AG08395 (cell line): Measurements from ENCODE around the gene SLC4A5.

Source experiments
- DNase-seq: peaks from one replicate; pipeline ENCODE4 v3.0.0; 2012; ENCODE audit warnings: mixed read lengths, low spot score

The SLC4A5 gene, protein sequence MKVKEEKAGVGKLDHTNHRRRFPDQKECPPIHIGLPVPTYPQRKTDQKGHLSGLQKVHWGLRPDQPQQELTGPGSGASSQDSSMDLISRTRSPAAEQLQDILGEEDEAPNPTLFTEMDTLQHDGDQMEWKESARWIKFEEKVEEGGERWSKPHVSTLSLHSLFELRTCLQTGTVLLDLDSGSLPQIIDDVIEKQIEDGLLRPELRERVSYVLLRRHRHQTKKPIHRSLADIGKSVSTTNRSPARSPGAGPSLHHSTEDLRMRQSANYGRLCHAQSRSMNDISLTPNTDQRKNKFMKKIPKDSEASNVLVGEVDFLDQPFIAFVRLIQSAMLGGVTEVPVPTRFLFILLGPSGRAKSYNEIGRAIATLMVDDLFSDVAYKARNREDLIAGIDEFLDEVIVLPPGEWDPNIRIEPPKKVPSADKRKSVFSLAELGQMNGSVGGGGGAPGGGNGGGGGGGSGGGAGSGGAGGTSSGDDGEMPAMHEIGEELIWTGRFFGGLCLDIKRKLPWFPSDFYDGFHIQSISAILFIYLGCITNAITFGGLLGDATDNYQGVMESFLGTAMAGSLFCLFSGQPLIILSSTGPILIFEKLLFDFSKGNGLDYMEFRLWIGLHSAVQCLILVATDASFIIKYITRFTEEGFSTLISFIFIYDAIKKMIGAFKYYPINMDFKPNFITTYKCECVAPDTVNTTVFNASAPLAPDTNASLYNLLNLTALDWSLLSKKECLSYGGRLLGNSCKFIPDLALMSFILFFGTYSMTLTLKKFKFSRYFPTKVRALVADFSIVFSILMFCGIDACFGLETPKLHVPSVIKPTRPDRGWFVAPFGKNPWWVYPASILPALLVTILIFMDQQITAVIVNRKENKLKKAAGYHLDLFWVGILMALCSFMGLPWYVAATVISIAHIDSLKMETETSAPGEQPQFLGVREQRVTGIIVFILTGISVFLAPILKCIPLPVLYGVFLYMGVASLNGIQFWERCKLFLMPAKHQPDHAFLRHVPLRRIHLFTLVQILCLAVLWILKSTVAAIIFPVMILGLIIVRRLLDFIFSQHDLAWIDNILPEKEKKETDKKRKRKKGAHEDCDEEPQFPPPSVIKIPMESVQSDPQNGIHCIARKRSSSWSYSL

DNA sequence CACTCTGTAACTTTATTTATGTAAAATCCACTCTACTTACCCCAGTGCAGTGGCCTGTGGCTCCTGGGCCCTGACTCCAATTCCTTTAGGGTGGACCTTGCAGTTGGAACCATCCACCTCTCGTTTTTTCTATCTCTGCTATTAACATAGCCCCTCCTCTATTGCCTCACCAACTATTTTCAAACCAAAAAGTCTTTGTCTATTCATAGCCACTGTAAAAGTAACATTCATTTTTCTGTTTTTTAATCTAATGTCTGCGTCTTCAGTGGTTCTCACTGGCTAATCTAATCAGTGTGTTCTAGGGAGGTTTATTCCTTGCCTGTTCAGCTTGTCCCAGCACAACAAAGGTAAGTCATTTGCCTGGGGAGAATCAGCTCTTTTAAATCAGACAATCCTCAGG, at the start of gene SLC4A5:
Gene SLC4A5, minus strand, starts transcription at position 101 of the 400 bp plus-strand sequence. CDS start 28,393 bp downstream, outside the sequence.
- DNase-seq = no peak

DNA sequence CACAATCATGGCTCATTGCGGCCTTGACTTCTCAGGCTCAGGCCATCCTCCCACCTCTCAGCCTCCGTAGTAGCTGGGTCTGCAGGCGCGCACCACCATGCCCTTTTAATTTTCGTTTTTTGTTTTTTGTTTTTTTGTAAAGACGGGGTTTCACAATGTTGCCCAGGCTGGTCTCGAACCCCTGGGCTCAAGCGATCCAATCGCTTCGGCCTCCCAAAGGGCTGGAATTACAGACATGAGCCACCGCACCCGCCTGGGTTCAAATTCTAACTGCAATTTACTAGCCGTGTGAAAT, 49.2 kb upstream of the SLC4A5 start:
- DNase-seq = no peak

DNA sequence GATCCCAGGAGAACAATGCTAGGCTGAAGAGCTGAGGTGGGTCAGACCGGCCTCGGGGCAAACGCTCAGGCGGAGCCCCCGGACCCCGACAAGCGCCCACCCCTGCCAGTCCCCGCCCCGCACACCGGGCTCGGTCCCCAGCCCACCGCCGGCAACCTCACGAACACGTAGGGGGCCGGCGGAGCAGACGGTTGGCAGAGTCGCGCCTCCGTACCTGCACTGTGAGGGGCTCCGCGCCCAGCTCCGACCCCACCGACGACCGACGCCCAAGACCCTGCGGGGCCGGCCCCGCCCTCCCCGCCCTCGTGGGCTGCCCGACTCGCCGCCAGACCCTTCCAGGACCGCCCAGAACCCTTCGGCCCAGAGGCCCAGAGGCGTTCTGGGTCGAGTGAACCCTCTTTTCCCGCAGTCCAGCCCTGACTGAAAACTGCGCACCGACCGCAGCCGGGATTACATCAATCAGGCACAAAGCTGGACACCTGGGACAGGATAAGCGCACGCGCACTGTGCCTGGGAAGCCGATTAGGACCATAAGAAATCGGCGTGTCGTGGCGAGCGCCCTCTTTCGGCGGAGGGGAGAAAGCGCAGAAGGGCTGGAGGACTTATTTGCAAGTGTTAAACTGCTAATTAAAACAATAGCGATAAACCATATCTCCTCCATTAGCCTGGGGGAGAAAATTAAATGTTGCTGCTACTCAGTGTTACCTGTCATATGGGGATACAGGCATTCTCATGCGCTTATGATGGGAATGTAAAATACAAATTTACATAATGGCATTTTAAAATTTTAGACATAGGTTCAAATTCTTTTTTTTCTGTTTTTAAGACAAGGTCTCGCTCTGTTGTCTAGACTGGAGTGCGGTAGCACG, 48.6 kb upstream of the SLC4A5 start:
- DNase-seq = peak; percentile 95

DNA sequence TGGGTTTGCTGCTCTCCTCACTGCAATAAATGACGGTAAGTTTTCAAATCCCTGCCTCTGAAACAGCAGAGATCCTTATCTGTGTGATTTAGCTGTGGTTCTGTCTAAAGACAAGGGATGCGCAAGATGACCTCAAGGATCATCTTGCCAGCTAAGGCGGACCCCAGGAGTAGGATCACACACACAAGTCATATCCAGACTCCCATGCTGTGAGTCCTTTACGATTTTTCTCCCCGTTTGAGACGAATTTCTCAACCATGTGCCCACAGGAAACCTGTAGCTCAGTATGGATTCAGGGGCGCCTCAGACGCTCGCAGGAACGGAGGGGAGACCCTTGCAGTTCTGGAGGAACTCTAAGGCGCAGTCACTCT, 48.0 kb upstream of the SLC4A5 start:
- DNase-seq = peak; percentile 56

DNA sequence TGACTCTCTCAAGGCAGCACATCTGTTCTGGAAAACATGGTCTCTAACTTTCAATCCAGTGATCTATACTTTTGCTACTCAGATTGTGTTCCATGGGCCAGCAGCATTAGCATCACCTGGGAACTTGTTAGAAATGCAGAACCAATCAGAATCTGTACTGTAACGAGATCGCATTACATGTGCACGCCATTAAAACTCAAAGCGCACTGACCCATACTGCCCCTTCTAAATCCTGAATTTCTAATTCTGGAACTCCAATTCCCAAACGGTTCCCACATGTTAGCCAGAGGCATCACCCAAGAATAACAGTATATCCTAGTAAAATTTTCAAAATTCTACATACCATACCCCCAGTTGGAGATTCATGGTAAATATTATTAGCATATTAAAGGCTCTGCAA, 47.4 kb upstream of the SLC4A5 start:
- no peak for DNase-seq

DNA sequence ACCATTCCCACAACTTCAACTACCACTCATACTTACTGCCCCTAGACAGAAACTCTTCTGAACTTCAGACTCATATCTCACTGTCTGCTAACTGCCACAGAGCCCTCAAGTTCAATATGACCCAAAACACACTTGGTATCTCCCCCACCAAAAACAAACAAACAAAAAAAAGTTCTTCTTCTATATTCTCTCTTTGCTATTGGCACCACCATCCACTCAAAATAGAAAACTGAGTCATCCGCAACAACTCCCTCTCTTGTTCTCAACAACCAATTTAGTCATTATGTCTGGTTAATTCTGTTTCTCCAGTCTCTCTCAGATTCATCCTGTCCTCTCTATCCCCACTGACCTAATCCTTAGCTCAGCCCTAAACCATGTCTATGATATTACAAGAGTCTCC, 44.1 kb upstream of the SLC4A5 start:
- DNase-seq = peak; percentile 50

DNA sequence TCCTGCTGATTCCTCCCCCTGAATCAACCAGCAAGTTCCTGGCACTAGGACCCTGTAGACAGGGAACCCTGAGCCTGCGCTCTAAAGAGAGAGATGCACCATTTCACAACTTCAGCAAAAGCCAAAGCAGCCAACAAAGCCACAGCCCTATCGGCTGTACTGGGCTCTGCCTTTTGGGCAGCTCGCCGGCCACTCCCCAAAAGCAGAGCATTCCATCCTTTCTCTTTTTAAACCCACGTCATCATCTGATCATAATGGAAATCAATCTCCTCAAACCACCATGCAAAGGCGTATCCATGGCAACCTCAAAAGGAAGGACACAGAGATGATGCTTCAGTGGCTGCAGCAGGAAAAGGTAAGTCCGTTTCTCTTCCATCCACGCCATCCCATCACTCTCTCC, 42.2 kb upstream of the SLC4A5 start:
- no peak for DNase-seq

DNA sequence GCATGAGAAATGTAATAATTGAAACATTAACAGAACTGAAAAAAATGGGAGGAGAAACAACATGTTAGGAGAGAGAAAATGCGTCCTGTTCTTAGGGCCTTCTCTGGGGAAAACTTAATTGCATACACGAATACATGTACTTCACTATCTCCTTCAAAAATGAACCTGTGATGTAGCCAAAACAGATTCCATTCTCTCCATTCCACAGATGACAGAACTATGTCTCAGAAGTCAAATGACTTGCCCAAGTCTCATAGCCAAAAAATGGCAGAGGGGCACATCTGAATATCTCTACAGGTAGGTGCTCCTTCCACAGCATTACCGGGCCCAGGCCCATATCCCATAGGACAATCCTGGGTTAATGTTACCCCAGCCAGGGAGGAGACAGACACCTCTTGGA, 40.8 kb upstream of the SLC4A5 start:
- peak; percentile 45 for DNase-seq

DNA sequence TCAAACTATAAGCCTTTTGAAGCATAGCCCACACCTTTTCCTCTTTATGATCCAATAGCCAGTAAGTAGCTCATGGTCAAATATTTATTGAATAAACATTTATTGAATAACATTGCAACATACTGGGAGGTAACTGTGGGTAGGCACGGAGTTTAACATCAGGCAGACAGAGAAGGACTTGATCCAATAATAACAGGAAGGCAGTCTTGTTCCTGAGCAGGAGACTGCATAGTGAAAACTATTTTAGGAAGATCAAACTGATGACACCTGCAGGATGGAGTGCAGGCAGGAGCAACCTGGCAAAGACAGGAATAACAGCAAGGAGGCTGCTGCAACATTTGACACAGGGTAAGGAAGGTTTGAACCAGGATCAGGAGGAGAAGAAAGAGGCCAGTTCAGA, 40.0 kb upstream of the SLC4A5 start:
- peak; percentile 37 for DNase-seq

DNA sequence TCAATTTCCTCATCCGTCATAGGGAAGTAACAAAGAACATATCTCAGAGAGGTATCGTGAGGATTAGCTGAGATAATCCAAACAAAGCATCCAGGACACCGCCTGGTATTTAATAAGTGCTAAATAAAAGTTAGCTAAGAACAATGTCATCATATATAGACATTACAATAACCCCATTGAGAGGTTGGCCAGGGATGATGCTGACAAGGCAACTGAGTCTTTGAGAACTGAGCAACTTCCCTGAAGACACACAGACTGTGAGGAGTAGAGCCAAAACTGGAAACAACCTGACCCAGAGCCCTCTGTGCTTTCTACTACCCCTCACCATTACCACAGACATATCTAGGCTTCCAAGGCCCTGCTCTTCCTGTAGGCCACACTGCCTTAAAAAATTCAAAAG, 38.5 kb upstream of the SLC4A5 start:
- no peak for DNase-seq

DNA sequence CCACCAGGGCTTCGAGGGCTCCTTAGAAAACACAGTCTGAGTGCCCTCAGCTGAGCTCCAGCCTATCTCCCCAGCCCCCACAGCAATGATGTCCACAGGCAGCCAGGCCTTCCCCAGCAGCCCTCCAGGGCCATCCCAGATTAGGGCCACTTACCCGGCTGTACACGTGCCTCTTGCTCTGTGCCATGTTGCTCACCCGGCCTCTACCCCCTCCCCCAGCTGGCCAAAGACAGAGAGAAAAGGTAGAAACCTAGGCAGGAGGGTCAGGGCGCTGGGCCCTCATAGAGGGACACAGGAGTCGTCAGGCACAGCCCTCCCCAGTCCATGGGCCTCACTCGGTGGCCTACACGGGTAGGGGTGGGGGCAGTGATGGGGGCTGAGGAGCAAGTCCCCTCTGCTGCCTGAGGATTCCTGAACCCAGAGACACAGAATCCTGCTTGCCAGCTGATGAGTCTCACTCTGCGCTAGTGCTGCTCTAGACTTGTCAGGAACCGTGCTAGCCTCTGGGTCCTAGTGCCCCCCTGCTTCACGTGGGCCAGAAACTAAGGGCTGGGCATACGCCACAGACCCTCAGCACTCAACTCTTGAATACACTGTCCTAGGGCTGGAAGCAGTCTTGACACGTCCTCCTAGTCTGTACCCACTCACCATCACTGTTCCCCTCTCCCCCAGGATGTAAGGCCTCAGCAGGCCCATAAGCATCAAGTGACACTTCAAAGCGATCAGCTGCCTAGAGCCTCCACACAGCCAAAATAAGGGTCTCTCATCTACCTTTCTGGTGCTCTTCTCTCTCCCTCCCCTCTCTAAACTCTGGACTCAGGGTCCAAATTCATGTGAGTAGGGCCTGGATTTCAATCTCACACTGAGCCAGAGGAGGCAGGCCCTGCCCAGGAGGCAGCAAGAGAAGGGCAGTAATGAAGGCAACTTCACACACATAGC, 36.9 kb upstream of the SLC4A5 start, which contains the start of gene DCTN1:
Gene DCTN1, minus strand, starts transcription at position 461 of the 939 bp plus-strand sequence. Its CDS starts 274 bp downstream, at position 187.
- DNase-seq = peak; percentile 87

DNA sequence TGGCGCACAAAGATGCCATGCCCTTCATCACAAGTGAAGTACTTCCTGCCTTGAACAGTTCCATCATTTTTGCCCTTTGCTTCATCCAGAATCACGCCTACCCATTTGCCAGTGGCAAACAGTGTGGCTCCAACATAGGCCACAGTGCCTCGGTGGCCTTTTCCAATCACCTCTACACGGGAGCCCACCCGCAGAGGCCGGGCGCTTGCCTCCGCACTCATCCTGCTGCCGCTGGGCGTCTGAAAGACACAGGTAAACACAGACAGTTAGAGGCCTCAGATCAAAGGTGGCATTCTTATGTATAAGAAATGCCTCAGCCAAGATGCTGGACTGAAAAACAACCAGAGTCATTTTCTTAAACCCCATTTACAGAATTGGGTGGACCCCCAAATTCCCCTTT, 34.8 kb upstream of the SLC4A5 start:
- DNase-seq = no peak

DNA sequence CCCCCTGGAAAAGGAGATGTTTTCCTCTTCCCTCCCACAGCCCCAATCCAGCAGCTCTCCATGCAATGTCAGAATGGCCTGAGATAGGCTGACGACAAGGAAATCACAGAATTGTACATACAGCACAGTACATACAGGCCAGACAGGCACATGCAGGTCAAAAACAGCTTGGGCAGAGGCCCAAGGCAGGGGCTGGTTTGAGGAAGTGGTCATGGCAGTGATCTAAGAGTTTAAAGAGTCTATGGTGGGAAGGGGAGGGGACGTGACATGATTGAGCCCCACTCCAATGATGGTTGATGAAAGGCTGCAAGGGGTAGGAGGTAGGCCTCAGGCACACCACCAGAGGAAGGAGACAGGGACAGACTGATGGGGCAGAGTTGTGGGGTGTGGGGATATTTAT, 32.6 kb upstream of the SLC4A5 start:
- DNase-seq = no peak

DNA sequence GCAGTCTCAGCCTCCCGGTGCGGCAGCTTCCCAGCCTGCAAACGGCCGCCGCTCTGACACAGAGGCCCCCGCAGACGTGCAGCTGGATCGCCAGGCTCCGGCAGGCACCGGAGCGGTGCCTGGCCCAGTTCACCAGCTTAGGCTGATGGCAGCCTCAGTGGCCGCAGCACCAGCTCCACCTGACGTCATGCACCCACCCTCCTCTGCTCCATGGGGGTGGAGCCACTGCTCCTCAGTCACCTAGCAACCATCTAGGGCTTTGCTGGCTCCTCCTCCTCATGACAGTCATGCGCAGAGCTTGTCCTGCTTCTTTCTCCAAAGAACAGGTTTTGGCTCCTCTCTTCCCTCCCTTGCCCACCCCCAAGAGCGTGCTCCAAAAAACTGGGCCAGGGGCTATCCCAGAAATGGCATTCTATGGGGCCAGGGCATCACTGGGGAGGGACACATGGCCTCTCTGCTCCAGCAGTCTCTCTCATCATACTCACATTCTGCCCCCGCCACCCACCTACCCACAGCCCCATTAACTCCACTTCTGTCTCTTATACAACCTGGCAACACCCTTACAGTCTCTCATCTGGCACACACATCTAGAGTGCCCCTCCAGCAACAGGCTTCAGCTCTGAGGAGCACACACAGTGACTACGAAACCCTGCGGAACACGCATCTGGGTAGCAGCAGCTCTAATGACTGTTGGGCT, 31.4 kb upstream of the SLC4A5 start:
- peak; percentile 76 for DNase-seq

DNA sequence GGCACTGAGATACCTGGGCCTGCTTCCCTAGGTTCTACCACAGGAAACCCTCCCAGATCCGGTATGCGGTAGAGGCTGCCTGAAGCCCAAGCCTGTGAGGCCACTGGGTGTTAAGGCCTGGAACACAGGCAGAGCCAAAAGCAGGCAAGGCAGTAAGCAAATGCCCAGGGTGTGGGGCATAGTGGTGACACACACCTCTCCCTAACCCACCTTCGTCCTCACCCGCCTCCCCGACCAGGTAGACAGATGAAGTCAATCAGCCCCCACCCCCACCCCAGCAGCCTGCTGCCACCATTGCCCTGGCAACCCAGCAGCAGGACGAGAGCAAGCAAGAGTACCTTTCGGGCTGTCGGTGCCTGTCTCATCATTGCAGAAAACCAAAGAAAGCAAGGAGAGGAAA, 30.8 kb upstream of the SLC4A5 start:
- no peak for DNase-seq

DNA sequence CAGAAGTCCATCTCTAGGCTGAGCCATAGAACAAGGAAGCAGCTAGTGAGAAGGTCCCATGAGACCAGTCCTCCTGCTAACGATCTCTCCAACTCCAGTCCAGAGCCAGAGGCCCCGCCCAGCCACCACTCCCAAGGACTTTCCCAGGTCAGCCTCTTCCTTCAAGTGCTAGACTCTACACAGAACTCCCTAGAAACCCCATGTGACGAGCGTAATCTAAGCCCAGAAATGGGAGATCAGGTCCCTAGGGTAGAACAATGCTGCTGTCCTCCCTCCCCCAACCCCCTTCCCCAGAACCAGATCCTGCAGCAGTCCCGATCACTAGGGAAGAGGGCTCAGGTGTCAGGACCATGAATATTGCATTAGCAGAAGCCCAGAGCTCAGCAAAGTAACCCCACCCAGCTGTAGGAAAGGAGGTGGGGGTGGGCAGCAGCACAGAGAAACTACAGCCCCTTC, 30.0 kb upstream of the SLC4A5 start:
- peak; percentile 28 for DNase-seq

DNA sequence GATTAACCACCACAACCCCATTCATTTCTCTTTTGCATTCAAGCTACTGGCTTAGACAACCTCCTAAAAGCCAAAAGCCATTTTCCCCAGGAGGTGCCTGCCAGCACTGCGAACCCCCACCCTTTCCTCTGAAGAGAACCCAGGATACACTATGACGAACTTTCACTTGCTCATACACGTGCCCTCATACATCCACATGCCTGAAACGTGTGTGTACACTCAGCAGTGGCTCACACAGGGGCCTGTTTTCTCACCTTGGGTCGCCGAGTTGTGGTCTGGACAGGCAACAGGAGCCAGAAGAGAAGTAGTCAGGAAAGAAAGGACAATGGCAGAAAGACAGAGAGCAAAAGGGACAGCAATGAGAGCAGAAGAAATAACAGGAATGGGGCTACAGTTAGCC, 29.5 kb upstream of the SLC4A5 start:
- DNase-seq = no peak

DNA sequence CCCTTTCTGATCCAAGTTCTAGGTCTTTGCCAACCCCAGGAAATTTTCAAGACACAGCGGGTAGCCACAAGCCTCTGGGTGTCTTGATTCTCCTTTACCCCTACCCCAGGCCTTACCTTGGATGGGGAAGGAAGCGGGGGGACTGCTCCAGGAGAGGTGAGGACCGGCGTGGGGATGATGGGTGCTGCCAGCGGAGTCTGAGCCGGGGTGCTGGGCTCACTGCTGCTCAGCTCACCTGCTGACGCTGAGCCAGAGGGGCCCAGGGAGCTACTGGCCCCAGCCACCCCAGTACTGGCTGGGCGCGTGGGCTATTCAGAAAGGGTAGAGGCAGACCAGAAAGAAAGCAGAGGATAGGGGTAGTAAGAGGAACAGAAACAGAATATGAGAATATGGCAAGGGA, 28.2 kb upstream of the SLC4A5 start:
- no peak for DNase-seq

DNA sequence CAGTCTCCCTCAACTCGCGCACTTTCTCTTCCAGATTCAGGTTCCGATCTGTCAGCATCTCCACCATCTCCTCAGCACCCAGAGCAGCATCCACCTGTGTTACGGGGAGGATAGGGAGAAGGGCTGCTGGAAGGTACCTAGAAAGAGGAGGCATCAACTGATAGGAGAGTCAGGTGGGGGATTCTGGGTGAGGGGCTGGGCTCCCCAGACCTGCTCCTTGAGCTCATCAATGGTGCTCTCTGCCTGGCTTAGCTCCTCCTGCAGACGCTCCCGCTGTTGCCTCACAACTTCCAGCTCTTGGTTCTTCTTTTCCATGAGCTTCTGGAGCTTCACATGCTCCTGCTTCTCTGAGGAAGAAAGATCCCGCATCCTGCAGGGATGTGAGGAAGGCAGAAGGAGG, 26.8 kb upstream of the SLC4A5 start:
- DNase-seq = no peak

DNA sequence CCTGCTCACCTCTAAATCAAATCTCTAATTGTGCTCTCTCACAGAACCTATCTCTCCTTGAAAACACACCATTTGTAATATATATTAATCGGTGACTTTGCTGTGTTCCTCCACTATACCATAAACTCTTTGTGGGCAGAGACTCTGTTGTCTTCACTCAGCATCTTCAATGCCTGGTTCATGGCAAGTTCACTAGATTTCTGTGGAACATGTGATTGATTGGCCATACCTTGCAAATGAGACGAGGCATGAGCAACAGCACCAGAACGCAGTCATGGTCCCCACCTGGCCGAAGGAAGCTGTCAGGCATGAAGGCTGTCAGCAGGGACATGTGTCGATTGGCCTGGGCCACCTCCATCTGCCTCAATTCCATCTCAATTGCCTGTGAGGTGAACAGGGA, 25.3 kb upstream of the SLC4A5 start:
- DNase-seq = no peak
